GM12892 (cell line): ENCODE data around the gene ZNF311.

Source experiments
- POLR2A ChIP-seq: IDR thresholded peaks from 2 replicates; pipeline ENCODE4 v1.6.1; 2011; ENCODE audit warnings: low read depth, low read length, control low read depth
- POLR2AphosphoS5 ChIP-seq: IDR thresholded peaks from 2 replicates; pipeline ENCODE4 v1.6.1; 2011; ENCODE audit warnings: low read depth, low read length, control low read depth
- TAF1 ChIP-seq: IDR thresholded peaks from 2 replicates; pipeline ENCODE4 v1.6.1; 2011; ENCODE audit warnings: low read depth, mild to moderate bottlenecking, control low read depth, low read length, borderline replicate concordance

DNA sequence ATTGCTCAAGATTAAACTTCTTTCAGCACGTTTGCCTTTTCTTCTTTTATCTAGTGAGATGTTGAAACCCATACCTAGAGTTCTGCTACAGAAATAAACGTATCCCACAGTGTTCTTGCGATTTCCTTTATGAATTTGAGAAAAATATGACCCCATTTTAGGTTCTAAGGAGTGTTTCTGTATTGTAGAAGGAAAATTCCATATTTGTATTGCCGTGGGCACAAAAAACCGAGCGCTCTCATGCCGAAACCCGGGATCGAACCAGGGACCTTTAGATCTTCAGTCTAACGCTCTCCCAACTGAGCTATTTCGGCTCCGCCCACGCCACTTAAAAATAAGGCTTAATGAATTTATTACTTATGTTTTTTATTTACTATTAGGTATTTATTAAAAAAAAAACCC lies 23.7 kb downstream of the ZNF311 start:
- no peak for TF ChIP-seq POLR2A
- TF ChIP-seq POLR2AphosphoS5 = no peak
- no peak for TF ChIP-seq TAF1
